ENCODE data around the gene RPTN.

DNA sequence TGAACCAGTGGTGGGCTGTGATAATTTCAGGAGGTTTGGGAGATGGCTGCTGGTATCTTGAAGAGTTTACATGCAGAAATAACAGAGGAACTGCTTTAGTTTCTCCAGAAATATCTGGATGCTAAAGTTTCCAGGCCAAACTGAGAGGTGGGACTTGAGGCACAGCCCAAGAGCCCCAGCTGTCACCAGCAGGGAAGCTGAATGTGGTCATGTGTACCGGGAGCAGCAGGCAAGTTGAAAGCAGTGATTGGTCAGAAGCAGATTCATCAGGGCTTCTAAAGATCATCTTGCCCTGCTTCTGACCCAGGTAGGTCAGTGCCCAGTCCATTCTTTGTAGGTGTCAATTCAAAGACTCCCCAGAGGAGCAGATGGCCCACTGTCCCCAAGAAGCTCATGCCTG, 7.9 kb upstream of the RPTN start:
- TF ChIP-seq, protein P1, sequence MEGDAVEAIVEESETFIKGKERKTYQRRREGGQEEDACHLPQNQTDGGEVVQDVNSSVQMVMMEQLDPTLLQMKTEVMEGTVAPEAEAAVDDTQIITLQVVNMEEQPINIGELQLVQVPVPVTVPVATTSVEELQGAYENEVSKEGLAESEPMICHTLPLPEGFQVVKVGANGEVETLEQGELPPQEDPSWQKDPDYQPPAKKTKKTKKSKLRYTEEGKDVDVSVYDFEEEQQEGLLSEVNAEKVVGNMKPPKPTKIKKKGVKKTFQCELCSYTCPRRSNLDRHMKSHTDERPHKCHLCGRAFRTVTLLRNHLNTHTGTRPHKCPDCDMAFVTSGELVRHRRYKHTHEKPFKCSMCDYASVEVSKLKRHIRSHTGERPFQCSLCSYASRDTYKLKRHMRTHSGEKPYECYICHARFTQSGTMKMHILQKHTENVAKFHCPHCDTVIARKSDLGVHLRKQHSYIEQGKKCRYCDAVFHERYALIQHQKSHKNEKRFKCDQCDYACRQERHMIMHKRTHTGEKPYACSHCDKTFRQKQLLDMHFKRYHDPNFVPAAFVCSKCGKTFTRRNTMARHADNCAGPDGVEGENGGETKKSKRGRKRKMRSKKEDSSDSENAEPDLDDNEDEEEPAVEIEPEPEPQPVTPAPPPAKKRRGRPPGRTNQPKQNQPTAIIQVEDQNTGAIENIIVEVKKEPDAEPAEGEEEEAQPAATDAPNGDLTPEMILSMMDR (conservative IDR thresholded peaks at IDR 0.05; ENCODE audit: low read depth, low read length), result no peak
- TF ChIP-seq SMC3 (IDR thresholded peaks at IDR 0.05; ENCODE audit: low read depth, low read length) (no peak), RCOR1 (IDR thresholded peaks at IDR 0.05; ENCODE audit: insufficient replicate concordance, low read length) (no peak)

Data from IMR-90 (cell line).